GM18507 (cell line): ENCODE results near the gene DLGAP4.

Experiments
- DNase-seq: peaks from one replicate; pipeline ENCODE4 v3.0.0; 2011; ENCODE audit warnings: low read depth; ENCODE audit not compliant: insufficient read length; ENCODE audit errors: extremely low spot score
- FAIRE-seq: peaks from 2 replicates; lab custom pipeline; 2011; peaks lifted over from hg19 to GRCh38; lab: Jason Lieb, UNC

The DLGAP4 gene

GRCh38 chr20:36320261-36320897 lies 14.2 kb downstream of the DLGAP4 start:
- DNase-seq (no peak), FAIRE-seq (no peak)

GRCh38 chr20:36320898-36321695 lies 15.0 kb downstream of the DLGAP4 start:
- FAIRE-seq: no peak
- DNase-seq: no peak

GRCh38 chr20:36322131-36322530 lies 16.0 kb downstream of the DLGAP4 start:
- no peak for FAIRE-seq
- DNase-seq: no peak

- FAIRE-seq (no peak), DNase-seq (no peak)
These were observed 24.0 kb downstream of the DLGAP4 start for GRCh38 chr20:36330091-36330490.

- DNase-seq (no peak), FAIRE-seq (no peak)
These were observed 25.1 kb downstream of the DLGAP4 start for GRCh38 chr20:36331209-36331608.

- no peak for DNase-seq
- FAIRE-seq: no peak
These were observed 27.7 kb downstream of the DLGAP4 start for GRCh38 chr20:36333841-36334240.

GRCh38 chr20:36334281-36335205 lies 28.4 kb downstream of the DLGAP4 start:
- FAIRE-seq: no peak
- DNase-seq: no peak

- no peak for FAIRE-seq
These were observed 29.2 kb downstream of the DLGAP4 start for GRCh38 chr20:36335206-36335870.

GRCh38 chr20:36336204-36336603 lies 30.1 kb downstream of the DLGAP4 start:
- FAIRE-seq (no peak), DNase-seq (no peak)

More at GRCh38 chr20:36335206-36335870, 29.2 kb downstream of the DLGAP4 start:
- DNase-seq: no peak

GRCh38 chr20:36336954-36337704 lies 31.0 kb downstream of the DLGAP4 start:
- DNase-seq: no peak
- FAIRE-seq: no peak

GRCh38 chr20:36337886-36338285 lies 31.7 kb downstream of the DLGAP4 start:
- DNase-seq: no peak
- no peak for FAIRE-seq

GRCh38 chr20:36339646-36340592 lies 33.8 kb downstream of the DLGAP4 start:
- no peak for DNase-seq

GRCh38 chr20:36340593-36340990 lies 34.5 kb downstream of the DLGAP4 start:
- DNase-seq (no peak), FAIRE-seq (no peak)

More at GRCh38 chr20:36339646-36340592, 33.8 kb downstream of the DLGAP4 start:
- no peak for FAIRE-seq

GRCh38 chr20:36341331-36342020 lies 35.3 kb downstream of the DLGAP4 start:
- no peak for FAIRE-seq

GRCh38 chr20:36342331-36343120 lies 36.4 kb downstream of the DLGAP4 start:
- no peak for DNase-seq
- FAIRE-seq: no peak

More at GRCh38 chr20:36341331-36342020, 35.3 kb downstream of the DLGAP4 start:
- DNase-seq: no peak

- FAIRE-seq (no peak), DNase-seq (no peak)
These were observed 37.5 kb downstream of the DLGAP4 start for GRCh38 chr20:36343641-36344040.
